Measurements from ENCODE around the gene GNAQ.

DNA sequence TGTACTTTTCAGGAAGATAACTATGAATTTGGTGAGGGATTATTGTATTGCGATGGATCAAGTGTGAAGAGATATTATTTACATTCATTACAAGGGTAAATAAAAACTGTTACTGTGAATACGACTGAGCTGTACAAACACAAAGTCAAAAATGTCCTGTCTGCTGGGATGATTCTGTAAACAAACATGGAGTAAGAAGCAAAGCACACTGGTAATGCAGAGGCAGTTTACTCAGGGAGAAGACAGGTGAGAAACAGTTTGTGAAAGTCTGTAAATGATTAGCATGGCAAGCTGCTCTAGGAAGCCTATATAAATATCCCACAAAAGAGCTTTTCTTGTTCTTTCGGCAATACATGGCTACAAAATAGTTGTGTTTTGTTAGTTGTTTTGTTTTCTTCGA is 268.0 kb downstream of the GNAQ start:
- TF ChIP-seq POLR2A (IDR thresholded peaks at IDR 0.05; ENCODE audit: extremely low read depth, insufficient read length) (no peak), MYC (IDR thresholded peaks at IDR 0.05; ENCODE audit: low read depth, low read length) (no peak)
- TF ChIP-seq, protein P1, sequence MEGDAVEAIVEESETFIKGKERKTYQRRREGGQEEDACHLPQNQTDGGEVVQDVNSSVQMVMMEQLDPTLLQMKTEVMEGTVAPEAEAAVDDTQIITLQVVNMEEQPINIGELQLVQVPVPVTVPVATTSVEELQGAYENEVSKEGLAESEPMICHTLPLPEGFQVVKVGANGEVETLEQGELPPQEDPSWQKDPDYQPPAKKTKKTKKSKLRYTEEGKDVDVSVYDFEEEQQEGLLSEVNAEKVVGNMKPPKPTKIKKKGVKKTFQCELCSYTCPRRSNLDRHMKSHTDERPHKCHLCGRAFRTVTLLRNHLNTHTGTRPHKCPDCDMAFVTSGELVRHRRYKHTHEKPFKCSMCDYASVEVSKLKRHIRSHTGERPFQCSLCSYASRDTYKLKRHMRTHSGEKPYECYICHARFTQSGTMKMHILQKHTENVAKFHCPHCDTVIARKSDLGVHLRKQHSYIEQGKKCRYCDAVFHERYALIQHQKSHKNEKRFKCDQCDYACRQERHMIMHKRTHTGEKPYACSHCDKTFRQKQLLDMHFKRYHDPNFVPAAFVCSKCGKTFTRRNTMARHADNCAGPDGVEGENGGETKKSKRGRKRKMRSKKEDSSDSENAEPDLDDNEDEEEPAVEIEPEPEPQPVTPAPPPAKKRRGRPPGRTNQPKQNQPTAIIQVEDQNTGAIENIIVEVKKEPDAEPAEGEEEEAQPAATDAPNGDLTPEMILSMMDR (IDR thresholded peaks at IDR 0.05; ENCODE audit: low read depth, low read length): no peak
